ENCODE results near the gene CRABP1. TPM values are rescaled to one million over a fixed set of nuclear protein-coding genes. Genes with fewer than 3 reads are reported as not detected.

Gene CRABP1
- polyA plus RNA-seq, 1 donor from 2014 or later: 7.0 TPM

GRCh38 chr15:78321786-78322185 lies 18.4 kb upstream of the CRABP1 start:
- H3K9me2 ChIP-seq (ENCODE audit: insufficient read depth, low read length): no peaks in the 10 kb centered on the region
- H3K27ac ChIP-seq (ENCODE audit: low read length): peak overlapping the region; percentile 44
- H3K79me2 ChIP-seq (replicated peaks; ENCODE audit: insufficient read depth, low read length): no peaks in the 10 kb centered on the region
- H3K27me3 ChIP-seq (ENCODE audit: insufficient read depth, low read depth, low read length): no peaks in the 10 kb centered on the region
- H2AFZ ChIP-seq (ENCODE audit: low read depth, low read length): peak overlapping the region; percentile 59
- no peaks in the 10 kb centered on the region for H4K20me1 ChIP-seq (ENCODE audit: insufficient read depth)
- no peaks in the 10 kb centered on the region for H3K9me3 ChIP-seq (ENCODE audit: low read length)
- no peaks in the 10 kb centered on the region for H3F3A ChIP-seq (ENCODE audit: insufficient read depth, low read length, poor library complexity, severe bottlenecking)
- no peak for TF ChIP-seq TAF1 (IDR thresholded peaks at IDR 0.05; ENCODE audit: low read depth)
- TF ChIP-seq REST (IDR thresholded peaks at IDR 0.05; ENCODE audit: borderline replicate concordance): no peak
- TF ChIP-seq CTCF (IDR thresholded peaks at IDR 0.05; ENCODE audit: poor library complexity, severe bottlenecking): no peak
- no peak for TF ChIP-seq RAD21 (conservative IDR thresholded peaks at IDR 0.05)
- TF ChIP-seq EZH2 (IDR thresholded peaks at IDR 0.05; ENCODE audit: borderline replicate concordance, insufficient read depth, low read length, poor library complexity, severe bottlenecking): no peak
- TF ChIP-seq MXI1 (conservative IDR thresholded peaks at IDR 0.05; ENCODE audit: poor library complexity, severe bottlenecking): no peak
- TF ChIP-seq SMC3 (conservative IDR thresholded peaks at IDR 0.05; ENCODE audit: poor library complexity): no peak
- no peak for TF ChIP-seq EP300 (conservative IDR thresholded peaks at IDR 0.05; ENCODE audit: poor library complexity, severe bottlenecking)
- TF ChIP-seq POLR2AphosphoS5 (IDR thresholded peaks at IDR 0.05): no peak
- H3K36me3 ChIP-seq (ENCODE audit: insufficient read depth, low read length): no peaks in the 10 kb centered on the region
- H3K4me3 ChIP-seq (ENCODE audit: low read length): no peak overlapping the region
- H3K4me2 ChIP-seq (ENCODE audit: low read length): no peak overlapping the region
- H3K9ac ChIP-seq (ENCODE audit: low read length): peak overlapping the region; percentile 62

- no peaks in the 10 kb centered on the region for H3K9me2 ChIP-seq (ENCODE audit: insufficient read depth, low read length)
- TF ChIP-seq POLR2AphosphoS5 (IDR thresholded peaks at IDR 0.05) (peak; percentile 40), EZH2 (IDR thresholded peaks at IDR 0.05; ENCODE audit: borderline replicate concordance, insufficient read depth, low read length, poor library complexity, severe bottlenecking) (no peak), TAF1 (IDR thresholded peaks at IDR 0.05; ENCODE audit: low read depth) (no peak)
- H3K27ac ChIP-seq (ENCODE audit: low read length): peak overlapping the region; percentile 44
- no peaks in the 10 kb centered on the region for H3K79me2 ChIP-seq (replicated peaks; ENCODE audit: insufficient read depth, low read length)
- no peaks in the 10 kb centered on the region for H3F3A ChIP-seq (ENCODE audit: insufficient read depth, low read length, poor library complexity, severe bottlenecking)
- peak overlapping the region; percentile 59 for H2AFZ ChIP-seq (ENCODE audit: low read depth, low read length)
- peak overlapping the region; percentile 25 for H3K4me3 ChIP-seq (ENCODE audit: low read length)
- H3K36me3 ChIP-seq (ENCODE audit: insufficient read depth, low read length): no peaks in the 10 kb centered on the region
- H3K9ac ChIP-seq (ENCODE audit: low read length): peak overlapping the region; percentile 62
- peak overlapping the region; percentile 47 for H3K4me2 ChIP-seq (ENCODE audit: low read length)
- no peaks in the 10 kb centered on the region for H4K20me1 ChIP-seq (ENCODE audit: insufficient read depth)
- no peaks in the 10 kb centered on the region for H3K9me3 ChIP-seq (ENCODE audit: low read length)
- H3K27me3 ChIP-seq (ENCODE audit: insufficient read depth, low read depth, low read length): no peaks in the 10 kb centered on the region
These were observed 17.9 kb upstream of the CRABP1 start for GRCh38 chr15:78322243-78322642.

Measured in neural cell (in vitro differentiated cells).